Measurements from ENCODE around the gene TBCCD1. TPM values are rescaled to one million over a fixed set of nuclear protein-coding genes. Genes with fewer than 3 reads are reported as not detected.

Gene TBCCD1
- total and polyA plus RNA-seq, 2 experiments from 2014 or later = 5.8 to 16.7 TPM

GRCh38 chr3:186520431-186520830, 46.7 kb downstream of the TBCCD1 start:
- H3K4me3 Mint-ChIP-seq = no peak overlapping the region
- Histone ChIP-seq H3K4me3 (no peak overlapping the region), H3F3A (replicated peaks; ENCODE audit: low read depth) (no peaks in the 10 kb centered on the region), H3K4me1 (ENCODE audit: insufficient read depth) (0 out of 2 replicates have a peak, but pooled peaks cover 4% of the 10 kb centered on the region), H3K4me2 (no peak overlapping the region), H4K20me1 (replicated peaks; ENCODE audit: insufficient read depth) (no peaks in the 10 kb centered on the region), H3K27ac (ENCODE audit: low read depth) (no peak overlapping the region), H2AFZ (no peak overlapping the region), H3K27me3 (ENCODE audit: insufficient read depth) (no peaks in the 10 kb centered on the region), H3K36me3 (ENCODE audit: insufficient read depth) (no peaks in the 10 kb centered on the region), H3K79me2 (replicated peaks; ENCODE audit: insufficient read depth) (no peaks in the 10 kb centered on the region), H3K9me2 (ENCODE audit: insufficient read depth) (no peaks in the 10 kb centered on the region)
- no peak for ATAC-seq
- H3K36me3 Mint-ChIP-seq (ENCODE audit: low read depth) = no peaks in the 10 kb centered on the region
- H3K4me1 Mint-ChIP-seq = peaks cover 3% of the 10 kb centered on the region; the same call in 2 of the 3 replicates
- H3K27me3 Mint-ChIP-seq (ENCODE audit: insufficient read depth, low read depth, poor library complexity) = peaks cover 4% of the 10 kb centered on the region
- H3K9me3 Mint-ChIP-seq = peaks cover 3% of the 10 kb centered on the region; the same call in 1 of the 3 replicates
- H3K27ac Mint-ChIP-seq = no peak overlapping the region
- TF ChIP-seq ZNF331 (CRISPR knock-in tag; IDR thresholded peaks at IDR 0.05; ENCODE audit: low read depth) (no peak), POLR2AphosphoS5 (IDR thresholded peaks at IDR 0.05; ENCODE audit: low read depth) (no peak), NANOG (IDR thresholded peaks at IDR 0.05; ENCODE audit: borderline replicate concordance) (no peak), ETS1 (IDR thresholded peaks at IDR 0.05) (no peak), CREB1 (CRISPR knock-in tag; IDR thresholded peaks at IDR 0.05; ENCODE audit: low read depth) (no peak)
- no peak for DNase-seq (ENCODE audit: low spot score)

GRCh38 chr3:186519021-186519658, 48.0 kb downstream of the TBCCD1 start:
- H3K9me2 ChIP-seq (ENCODE audit: insufficient read depth) = no peaks in the 10 kb centered on the region
- no peaks in the 10 kb centered on the region for H3K4me1 ChIP-seq (ENCODE audit: insufficient read depth)
- no peak overlapping the region for H3K27ac ChIP-seq (ENCODE audit: low read depth)
- H3K36me3 Mint-ChIP-seq (ENCODE audit: low read depth) = no peaks in the 10 kb centered on the region
- no peak overlapping the region for H3K4me2 ChIP-seq
- H2AFZ ChIP-seq = no peak overlapping the region
- no peaks in the 10 kb centered on the region for H3K4me1 Mint-ChIP-seq
- no peaks in the 10 kb centered on the region for H4K20me1 ChIP-seq (replicated peaks; ENCODE audit: insufficient read depth)
- peaks cover 4% of the 10 kb centered on the region for H3K27me3 Mint-ChIP-seq (ENCODE audit: insufficient read depth, low read depth, poor library complexity)
- DNase-seq (ENCODE audit: low spot score) (no peak), ATAC-seq (no peak)
- H3K4me3 ChIP-seq = no peak overlapping the region
- no peak overlapping the region for H3K4me3 Mint-ChIP-seq
- H3K27ac Mint-ChIP-seq = no peak overlapping the region
- no peaks in the 10 kb centered on the region for H3K36me3 ChIP-seq (ENCODE audit: insufficient read depth)
- H3F3A ChIP-seq (replicated peaks; ENCODE audit: low read depth) = no peaks in the 10 kb centered on the region
- H3K9me3 Mint-ChIP-seq = peaks cover 3% of the 10 kb centered on the region; the same call in 1 of the 3 replicates
- no peaks in the 10 kb centered on the region for H3K27me3 ChIP-seq (ENCODE audit: insufficient read depth)
- H3K79me2 ChIP-seq (replicated peaks; ENCODE audit: insufficient read depth) = no peaks in the 10 kb centered on the region
- TF ChIP-seq ZNF462 (CRISPR knock-in tag; IDR thresholded peaks at IDR 0.05) (no peak), ZNF114 (CRISPR knock-in tag; IDR thresholded peaks at IDR 0.05) (no peak), STAT1 (IDR thresholded peaks at IDR 0.05; ENCODE audit: unreplicated experiment) (no peak), NANOG (IDR thresholded peaks at IDR 0.05; ENCODE audit: borderline replicate concordance) (no peak), JUNB (IDR thresholded peaks at IDR 0.05; ENCODE audit: unreplicated experiment) (no peak), EZH2 (IDR thresholded peaks at IDR 0.05; ENCODE audit: low read depth, unreplicated experiment) (no peak), ETS1 (IDR thresholded peaks at IDR 0.05) (no peak), EZH2phosphoT487 (IDR thresholded peaks at IDR 0.05; ENCODE audit: unreplicated experiment) (no peak)

All from GM23338 (cell line).